GM18517 (cell line): ENCODE data around the gene MIF4GD.
"Not testable (repeated sequence)": the region's sequence is repeated elsewhere in the genome, so short reads cannot be mapped to it uniquely, and the experiment has no call there.

Experiments used
- ATAC-seq: cut with Tn5 transposase; IDR thresholded peaks from one replicate; pipeline ENCODE4 v1.9.1; 2021; ENCODE audit warnings: mild to moderate bottlenecking, moderate library complexity; ENCODE audit not compliant: unreplicated experiment

Gene MIF4GD

GRCh38 chr17:75289115-75289831, 18.2 kb upstream of the MIF4GD start, which contains the start of gene SLC25A19:
SLC25A19 (minus strand) TSS chr17:75289433; CDS start chr17:75286764, 2,669 bp downstream.
- peak; percentile 89 for ATAC-seq

- ATAC-seq = peak; percentile 6
Measured at GRCh38 chr17:75288770-75289114, 17.7 kb upstream of the MIF4GD start.

GRCh38 chr17:75288359-75288758, 17.3 kb upstream of the MIF4GD start:
- no peak for ATAC-seq

GRCh38 chr17:75287221-75287620, 16.2 kb upstream of the MIF4GD start:
- ATAC-seq = no peak

- no peak for ATAC-seq
Measured at GRCh38 chr17:75285123-75285522, 14.1 kb upstream of the MIF4GD start.

- not testable (repeated sequence) for ATAC-seq
Measured at GRCh38 chr17:75280189-75280588, 9.2 kb upstream of the MIF4GD start.

GRCh38 chr17:75277664-75278071, 6.6 kb upstream of the MIF4GD start:
- no peak for ATAC-seq

- no peak for ATAC-seq
Measured at GRCh38 chr17:75273977-75274708, 3.1 kb upstream of the MIF4GD start.

- no peak for ATAC-seq
Measured at GRCh38 chr17:75272848-75273184, 1.8 kb upstream of the MIF4GD start.

GRCh38 chr17:75271955-75272847, 1.2 kb upstream of the MIF4GD start:
- no peak for ATAC-seq

- peak; percentile 63 for ATAC-seq
Measured at GRCh38 chr17:75271233-75271954, 363 bp upstream of the MIF4GD start.

- ATAC-seq = peak; percentile 35
Measured at GRCh38 chr17:75270218-75270965, 639 bp downstream of the MIF4GD start.

GRCh38 chr17:75269844-75270217, 1.2 kb downstream of the MIF4GD start:
- ATAC-seq = no peak

GRCh38 chr17:75267411-75268232, 3.4 kb downstream of the MIF4GD start:
- no peak for ATAC-seq

- ATAC-seq = no peak
Measured at GRCh38 chr17:75267153-75267410, 3.9 kb downstream of the MIF4GD start.

GRCh38 chr17:75266316-75267152, 4.5 kb downstream of the MIF4GD start:
- no peak for ATAC-seq

GRCh38 chr17:75265614-75266315, 5.3 kb downstream of the MIF4GD start:
- no peak for ATAC-seq

- no peak for ATAC-seq
Measured at GRCh38 chr17:75263055-75263454, 8.0 kb downstream of the MIF4GD start.
